COR-L47 (cell line): ENCODE data around the gene PHAF1.
"Not testable (repeated sequence)": the region's sequence is repeated elsewhere in the genome, so short reads cannot be mapped to it uniquely, and the experiment has no call there.

Experiments used
- DNase-seq: peaks from one replicate; lab custom pipeline; 2025; lab: John Stamatoyannopoulos, UW

PHAF1 gene

GRCh38 chr16:67105246-67105645, 4.5 kb upstream of the PHAF1 start:
- no peak for DNase-seq

- no peak for DNase-seq
Measured at GRCh38 chr16:67105881-67106280, 3.9 kb upstream of the PHAF1 start.

DNA sequence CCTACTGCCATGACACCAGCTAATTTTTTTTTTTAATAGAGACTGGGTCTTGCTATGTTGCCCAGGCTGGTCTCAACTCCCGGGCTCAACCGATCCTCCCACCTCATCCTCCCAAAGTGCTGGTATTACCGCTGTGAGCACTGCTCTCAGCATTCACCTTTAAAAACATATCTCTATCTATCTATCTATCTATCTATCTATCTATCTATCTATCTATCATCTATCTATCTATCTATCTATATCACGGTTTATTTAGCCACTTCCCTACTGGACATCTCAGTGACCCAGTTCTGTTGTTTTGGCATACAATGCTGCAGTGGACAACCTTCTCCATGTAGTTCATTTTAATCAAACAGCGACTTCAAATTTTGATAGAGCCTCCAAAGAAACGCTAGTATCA, 1.3 kb upstream of the PHAF1 start:
- no peak for DNase-seq

GRCh38 chr16:67108931-67109406, 772 bp upstream of the PHAF1 start:
- no peak for DNase-seq

- DNase-seq: no peak
Measured at GRCh38 chr16:67111951-67112444, 2.3 kb downstream of the PHAF1 start.

- DNase-seq: no peak
Measured at GRCh38 chr16:67112591-67113399, 3.1 kb downstream of the PHAF1 start.

- DNase-seq: no peak
Measured at GRCh38 chr16:67114793-67115192, 5.1 kb downstream of the PHAF1 start.

- DNase-seq: no peak
Measured at GRCh38 chr16:67115639-67116038, 5.9 kb downstream of the PHAF1 start.

DNA sequence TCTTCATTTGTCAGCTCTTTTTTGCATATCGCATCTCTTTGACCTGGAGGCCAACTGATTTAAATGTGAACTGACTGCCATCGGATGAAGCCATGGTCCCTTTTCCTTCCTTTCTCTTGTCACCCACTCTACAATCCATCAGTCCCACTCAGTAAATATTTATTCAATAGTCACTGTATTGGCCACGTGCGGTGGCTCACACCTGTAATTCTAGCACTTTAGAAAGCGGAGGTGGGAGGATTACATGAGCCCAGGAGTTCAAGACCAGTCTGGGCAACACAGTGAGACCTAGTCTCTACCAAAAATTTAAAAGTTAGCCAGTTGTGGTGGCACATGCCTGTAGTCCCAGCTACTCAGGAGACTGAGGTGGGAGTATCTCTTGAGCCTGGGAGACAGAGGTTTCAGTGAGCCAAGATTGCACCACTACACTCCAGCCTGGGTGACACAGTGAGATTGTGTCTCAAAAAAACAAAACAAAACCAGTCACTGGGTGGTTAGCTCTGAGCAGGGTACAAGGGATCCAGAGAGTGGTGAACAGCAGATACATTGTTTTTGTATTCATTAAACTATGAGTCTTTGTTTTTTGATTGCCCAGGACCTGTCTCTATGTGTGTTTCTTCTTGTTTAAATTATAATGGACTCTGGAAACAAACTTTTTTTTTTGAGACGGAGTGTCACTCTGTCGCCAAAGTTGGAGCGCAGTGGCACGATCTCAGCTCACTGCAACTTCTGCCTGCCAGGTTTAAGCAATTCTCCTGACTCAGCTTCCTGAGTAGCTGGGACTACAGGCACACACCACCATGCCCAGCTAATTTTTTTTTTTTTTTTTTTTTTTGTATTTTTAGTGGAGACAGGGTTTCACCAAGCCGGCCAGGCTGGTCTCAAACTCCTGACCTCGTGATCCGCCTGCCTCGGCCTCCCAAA, 6.9 kb downstream of the PHAF1 start:
- no peak for DNase-seq

DNA sequence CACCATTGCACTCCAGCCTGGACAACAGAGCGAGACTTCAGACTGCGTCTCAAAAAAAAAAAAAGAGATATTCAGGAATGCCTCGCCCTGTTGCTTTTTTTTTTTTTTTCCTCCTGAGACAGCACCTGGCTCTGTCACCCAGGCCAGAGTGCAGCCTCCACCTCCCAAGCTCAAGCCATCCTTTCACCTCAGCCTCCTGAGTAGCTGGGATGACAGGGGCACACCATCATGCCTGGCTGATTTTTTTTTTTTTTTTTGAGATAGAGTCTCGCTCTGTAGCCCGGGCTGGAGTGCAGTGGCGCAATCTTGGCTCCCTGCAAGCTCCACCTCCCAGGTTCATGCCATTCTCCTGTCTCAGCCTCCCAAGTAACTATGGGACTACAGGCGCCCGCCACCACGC, 8.0 kb downstream of the PHAF1 start:
- DNase-seq: no peak

DNA sequence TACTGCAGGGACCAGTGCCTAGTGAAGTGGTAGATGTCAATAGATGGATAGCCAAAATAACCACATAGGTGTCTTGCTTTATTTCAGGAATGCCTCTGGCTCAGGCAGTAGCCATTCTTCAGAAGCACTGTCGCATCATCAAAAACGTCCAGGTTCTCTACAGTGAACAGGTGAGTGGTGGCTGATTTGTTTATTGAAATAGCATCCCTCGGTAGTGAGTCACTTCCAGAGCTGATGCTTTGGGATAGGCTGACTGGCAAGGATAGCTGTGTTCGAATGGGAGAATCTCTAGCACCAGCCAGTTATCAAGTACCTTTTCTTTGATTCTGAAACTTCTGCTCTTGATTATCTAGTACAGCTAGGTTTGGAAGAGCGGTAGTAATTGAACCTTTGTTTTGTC, 10.3 kb downstream of the PHAF1 start:
- no peak for DNase-seq

GRCh38 chr16:67122799-67123198, 13.1 kb downstream of the PHAF1 start:
- DNase-seq: not testable (repeated sequence)

DNA sequence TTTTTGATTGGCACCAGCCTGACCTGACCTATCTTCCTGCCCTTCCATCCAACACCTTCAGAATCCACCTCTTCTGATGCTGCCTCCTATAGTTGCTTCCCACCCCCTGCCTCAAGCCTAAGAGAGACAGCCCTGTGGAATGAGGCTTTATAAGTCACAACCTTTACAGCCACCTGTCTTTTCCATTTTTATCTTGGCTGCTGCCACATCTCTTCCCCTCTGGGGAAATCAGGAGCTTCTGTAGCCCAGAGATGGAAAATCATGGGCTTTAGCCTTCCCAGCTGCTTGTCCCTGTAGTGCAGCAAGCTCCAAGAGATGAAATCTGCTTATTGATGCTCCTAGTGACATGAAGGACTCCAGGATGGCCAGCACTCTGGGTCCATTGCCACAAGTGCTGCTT, 18.7 kb downstream of the PHAF1 start:
- DNase-seq: no peak

DNA sequence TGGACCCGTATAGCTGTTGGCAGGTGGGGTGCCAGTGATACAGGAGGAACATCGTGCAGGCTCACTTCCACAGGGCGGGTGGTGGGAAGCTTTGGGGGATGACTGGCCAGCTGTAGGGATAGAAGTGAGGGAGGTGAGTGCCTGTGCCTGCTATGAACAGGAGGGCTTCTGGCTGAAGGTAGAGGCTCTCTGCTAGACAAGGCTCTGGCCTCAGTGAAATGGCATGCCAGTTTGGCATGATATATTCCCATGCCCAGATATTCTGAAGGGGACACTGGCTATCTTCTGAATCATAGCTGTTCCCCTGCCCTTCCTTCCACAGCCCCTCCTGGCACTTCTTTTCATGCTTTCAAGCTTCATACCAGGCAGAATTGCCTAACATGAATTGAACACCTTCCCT, 19.1 kb downstream of the PHAF1 start:
- DNase-seq: no peak

- no peak for DNase-seq
Measured at GRCh38 chr16:67129422-67129821, 19.7 kb downstream of the PHAF1 start.

DNA sequence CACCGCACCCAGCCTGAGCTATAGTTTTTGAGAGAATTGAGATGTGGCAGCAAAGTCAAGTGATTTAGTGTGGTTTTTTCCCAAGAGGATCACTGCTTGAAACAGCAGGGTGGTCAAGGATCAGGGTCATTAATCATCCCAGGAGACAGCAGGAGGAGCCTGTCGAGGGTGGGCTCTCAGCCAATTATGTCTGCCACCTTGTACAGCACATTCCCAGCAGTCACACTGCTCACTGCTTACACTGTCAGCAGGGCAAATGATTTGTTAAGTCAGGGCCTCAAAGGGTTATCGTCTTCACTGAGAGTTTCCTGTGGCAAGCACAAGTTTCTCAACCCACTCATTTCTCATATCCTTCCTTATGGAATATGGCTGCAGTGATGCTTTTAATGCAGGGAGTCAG, 27.9 kb downstream of the PHAF1 start:
- DNase-seq: no peak

GRCh38 chr16:67141391-67141790, 31.6 kb downstream of the PHAF1 start:
- no peak for DNase-seq

GRCh38 chr16:67142342-67142741, 32.6 kb downstream of the PHAF1 start:
- DNase-seq: no peak

DNA sequence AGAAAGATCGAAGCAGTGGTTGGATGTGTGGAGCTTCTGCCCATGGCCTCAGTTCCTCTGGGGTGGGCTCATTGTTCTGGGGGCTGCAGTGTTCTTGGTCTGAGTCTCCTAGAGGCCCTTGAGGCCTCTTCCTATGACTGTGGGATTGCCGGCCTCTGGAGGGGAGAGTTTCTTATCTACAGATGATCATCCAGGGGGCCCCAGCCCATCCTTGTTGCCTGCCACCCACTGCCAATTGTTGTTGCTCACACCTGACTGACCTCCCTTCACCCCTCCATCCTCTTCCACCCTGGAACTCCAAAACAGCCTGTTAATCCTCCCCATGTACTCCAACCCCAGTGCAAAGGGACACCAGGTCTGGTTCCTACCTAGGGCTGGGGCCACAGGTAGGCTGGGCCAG, 35.2 kb downstream of the PHAF1 start:
- DNase-seq: no peak

- DNase-seq: no peak
Measured at GRCh38 chr16:67145746-67146145, 36.0 kb downstream of the PHAF1 start.

- no peak for DNase-seq
Measured at GRCh38 chr16:67146523-67147357, 37.0 kb downstream of the PHAF1 start.
